Inflammatory macrophage treated with lipopolysaccharide for 1 hour (primary cell): Measurements from ENCODE around the gene DNER.

Experiments used
- DNase-seq, 2 donors: peaks; one replicate each; pipeline ENCODE4 v3.0.0-alpha.2; 2020 to 2022

The DNER gene

DNA sequence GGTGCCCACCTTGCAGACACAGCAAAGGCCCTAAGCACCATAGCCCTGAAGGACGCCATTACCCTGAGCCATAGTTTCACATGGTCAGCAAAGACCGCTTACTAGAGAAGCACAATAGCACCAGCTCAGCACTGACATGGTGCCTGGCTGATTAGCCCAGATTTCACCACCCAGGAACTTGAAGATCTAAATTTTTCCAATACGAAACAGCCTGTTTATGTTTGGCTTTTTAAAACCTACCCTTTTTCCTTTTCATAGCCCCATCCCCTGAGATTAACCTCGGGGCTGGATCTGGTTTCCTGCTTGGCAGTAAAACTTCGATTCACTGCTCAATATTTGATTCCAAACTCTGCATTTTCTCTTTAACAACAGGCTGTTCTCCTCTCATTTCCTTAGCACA is 284.8 kb downstream of the DNER start:
- DNase-seq = no peak

DNA sequence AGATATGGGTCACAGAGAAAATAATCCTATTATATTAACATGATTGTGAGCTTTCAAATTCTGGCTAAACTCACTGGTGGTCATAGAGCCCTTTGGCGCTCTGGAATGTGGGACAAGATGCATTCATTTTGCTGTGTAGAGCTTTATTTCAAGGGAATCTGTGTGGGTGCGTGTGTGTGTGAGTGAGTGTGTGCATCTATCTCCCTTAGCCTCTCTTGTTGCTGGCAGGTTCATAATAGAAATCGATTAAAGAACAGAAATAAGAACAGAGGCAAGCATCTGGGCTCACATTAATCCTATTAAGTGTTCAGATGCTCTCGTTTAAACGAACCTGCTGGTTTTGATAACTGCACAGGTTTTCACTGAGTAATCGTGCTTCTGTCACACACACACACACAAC is 287.9 kb downstream of the DNER start:
- DNase-seq = no peak

DNA sequence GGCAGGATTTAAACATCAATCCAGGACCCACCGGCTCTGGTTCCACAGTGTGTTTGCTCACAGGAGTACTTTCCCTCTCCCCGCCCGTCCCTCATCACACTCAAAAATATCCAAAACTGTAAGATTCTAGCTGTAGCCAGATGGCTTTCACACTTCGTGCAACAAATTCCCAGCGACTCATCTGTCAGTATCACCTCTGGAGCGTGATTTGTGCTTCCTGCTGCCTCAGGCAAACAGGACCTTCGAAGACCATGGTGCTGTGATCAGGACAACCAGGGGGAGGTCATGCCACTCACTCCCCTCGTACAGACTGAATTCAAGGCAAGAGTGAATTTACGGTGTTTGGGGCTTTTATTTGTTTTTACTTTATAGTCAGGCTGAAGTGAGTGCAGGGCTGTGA is 288.8 kb downstream of the DNER start:
- no peak for DNase-seq

DNA sequence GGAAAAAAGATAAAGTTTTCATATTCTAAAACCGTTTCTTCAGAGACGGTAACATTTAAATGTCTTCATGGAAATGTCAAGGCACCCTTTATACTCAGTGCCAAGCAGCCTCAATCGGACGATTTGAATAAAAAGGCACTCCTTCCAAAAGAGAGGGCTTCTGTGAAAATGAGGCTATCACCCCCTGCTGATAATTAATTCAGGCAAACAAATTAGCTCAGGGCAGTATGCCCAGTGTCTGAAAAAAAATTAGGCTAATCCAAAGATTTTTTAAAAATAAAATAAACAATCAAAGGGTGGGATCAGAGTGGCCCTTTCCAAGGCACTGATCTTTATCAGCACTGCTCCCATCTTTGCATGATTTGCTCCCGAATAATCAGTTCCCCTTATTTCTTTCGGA is 292.3 kb downstream of the DNER start:
- DNase-seq = no peak

DNA sequence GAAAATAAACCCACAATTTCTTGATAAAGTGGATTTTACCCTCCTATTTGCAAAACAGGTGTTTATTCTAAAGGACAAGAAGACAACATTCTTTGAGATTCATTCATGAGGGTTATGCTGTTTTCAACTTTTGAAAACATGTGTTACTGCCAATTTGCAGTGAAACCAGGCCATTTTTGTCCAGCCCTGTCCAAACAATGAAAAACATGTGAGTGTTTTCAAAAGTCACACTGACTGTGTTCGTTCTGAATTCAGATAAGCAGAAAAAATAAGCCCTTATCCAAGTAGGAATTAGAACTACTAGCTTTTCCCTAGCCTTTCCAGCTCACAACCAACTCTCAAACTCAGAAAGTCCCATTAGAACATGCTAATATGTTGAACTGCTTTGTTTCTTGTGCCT is 295.2 kb downstream of the DNER start:
- DNase-seq = no peak

DNA sequence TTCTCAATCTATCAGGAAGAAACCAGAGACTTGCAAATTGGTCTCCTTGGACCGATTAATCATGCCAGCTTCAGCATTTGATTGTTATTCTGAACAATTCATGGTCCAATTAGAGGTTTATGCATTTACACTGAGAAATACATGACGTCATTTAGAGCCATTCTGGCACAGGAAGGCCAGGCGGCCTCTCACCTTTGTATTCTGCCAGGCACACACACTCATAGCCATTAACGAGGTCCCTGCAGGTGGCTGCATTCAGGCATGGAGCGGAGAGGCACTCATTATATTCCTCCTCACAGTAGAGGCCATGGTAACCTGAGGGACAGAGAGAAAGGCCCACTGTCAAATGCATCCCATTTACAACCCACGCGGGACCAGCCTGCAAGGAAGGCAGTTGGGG is 296.4 kb downstream of the DNER start:
- DNase-seq = no peak

DNA sequence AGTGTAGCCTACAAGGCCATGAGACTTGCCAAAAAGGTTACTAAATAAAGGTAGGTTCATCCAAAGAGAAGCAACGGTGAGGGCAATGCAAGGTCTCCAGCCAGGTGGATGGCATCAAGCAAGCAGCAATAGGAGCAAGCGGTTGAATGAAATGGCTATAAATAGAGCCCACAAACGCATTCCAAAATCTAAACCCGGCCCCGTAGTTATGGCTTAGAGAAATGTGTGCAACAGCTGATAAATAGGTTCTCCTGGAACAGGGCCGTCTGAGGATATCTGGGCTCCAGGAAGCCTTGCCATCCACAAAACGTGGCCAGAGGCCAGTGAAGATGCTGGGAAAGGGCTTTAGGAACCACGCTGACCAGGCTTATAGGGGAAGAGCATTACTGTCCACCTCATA is 297.2 kb downstream of the DNER start:
- DNase-seq = no peak

DNA sequence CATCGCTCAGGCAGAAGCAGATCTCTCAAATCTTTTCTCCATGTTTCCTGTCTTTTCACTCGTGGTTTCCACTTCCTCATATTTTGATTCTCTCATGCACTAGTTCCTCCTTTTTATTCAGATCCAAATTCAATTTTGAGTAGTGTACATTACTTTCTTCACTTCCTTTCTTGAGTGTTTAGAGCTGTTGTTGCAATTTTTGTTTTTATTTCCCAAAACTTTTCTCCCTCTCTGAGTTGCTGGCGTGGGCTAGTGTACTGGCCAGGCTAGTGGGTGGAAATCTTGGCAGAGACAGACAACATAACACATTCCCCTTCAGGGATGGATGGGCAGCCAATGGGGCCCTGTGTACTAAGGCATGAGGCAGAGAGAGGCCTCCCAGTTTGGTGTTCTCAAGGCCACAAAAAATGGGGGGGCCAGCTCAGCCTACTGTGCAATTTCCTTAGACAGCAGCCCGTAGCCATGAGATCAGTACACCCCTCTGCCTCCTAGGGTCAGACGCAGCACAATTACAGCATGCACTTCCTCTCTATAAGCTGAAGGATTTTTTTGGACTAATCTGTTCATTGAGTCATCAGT is 298.1 kb downstream of the DNER start:
- peak; percentile 94 to 98 for DNase-seq

DNA sequence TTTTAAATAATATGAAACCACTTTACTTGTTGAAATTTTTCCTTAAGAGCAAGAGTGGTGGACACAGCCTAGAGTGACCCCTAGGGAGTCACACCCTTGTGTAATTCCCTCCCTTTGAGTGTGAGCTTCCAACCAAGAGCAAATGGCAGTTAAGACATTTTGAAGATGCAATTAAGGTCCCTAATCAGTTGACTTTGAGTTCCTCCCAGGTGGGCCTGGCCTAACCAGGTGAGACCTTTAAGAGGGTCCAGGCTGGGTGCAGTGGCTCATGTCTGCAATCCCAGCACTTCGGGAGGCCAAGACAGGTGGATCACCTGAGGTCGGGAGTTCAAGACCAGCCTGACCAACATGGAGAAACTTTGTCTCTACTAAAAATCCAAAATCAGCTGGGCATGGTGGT is 299.7 kb downstream of the DNER start:
- DNase-seq = no peak

DNA sequence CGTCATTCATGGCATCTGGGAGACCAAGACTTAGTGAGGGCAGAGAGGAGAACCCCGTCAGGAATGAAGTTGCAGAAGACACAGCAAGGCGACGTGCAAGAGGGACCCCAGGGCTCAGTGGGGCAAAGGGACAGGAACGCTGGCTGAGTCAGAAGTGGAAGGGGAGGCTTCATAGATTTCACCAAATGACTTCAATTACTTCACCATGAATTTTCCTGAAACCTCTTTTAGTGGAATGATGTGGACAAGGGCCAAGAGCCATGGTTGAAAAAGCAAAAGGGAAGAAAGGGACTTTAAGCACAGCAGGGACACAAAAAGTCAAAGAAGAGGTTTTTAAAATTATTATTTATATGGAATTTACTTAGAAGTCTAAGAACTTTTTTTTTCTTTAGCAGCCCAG is 301.7 kb downstream of the DNER start:
- no peak for DNase-seq

DNA sequence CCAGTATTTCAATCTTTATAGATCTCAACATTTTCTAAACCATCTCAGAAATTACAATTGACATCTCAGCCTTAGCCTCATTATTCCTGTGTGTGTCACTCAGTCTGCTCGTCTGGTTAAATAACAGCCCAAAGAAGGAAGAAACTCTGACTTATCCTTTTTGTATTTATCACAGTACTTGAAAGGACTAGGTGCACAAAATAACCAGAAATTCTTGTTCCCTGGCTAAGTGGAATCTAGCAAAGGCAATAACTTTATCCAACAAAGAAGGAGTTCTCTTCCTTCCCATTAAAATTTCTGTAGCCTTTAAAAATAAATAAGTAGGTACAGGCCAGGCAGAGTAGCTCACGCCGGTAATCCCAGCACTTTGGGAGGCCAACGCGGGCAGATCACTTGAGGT is 303.4 kb downstream of the DNER start:
- DNase-seq = no peak

DNA sequence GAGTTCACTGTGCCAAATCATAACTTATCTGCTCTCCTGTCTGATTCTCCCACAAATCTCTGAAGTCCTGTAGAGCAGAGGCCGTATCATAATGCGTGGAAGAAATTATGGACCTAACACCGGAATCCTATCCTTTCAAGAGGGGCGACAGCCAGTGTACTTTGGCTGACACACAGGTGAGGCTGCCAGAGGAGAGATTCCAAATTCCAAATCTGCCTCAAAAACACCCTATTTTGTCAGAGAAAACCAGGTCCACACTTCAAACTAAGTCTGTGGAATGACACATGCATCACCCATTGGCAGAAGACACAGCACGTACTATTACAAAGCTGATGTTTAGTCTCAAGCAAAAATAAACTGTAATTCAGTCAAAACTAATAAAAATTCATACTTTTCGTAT is 304.1 kb downstream of the DNER start:
- no peak for DNase-seq

DNA sequence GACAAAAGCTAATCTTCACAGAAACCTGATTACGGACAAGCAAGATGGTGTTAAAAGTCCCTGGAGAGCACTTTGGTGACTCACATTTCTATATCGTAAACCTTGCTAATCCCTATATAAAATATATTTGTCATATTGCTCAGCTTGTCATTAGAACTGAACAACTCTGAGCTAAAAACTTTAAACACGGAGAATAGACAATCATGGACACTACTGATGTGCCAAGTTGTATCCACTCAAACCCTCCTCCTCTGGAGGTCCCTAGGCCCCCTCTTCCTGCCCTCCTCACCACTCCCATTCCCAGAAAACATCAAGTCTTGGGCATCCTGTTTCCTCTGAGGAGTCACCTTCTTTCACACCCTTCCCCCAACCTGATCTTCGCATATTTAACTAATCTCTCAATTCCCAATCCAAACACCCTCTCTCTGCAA is 304.6 kb downstream of the DNER start:
- no peak for DNase-seq

DNA sequence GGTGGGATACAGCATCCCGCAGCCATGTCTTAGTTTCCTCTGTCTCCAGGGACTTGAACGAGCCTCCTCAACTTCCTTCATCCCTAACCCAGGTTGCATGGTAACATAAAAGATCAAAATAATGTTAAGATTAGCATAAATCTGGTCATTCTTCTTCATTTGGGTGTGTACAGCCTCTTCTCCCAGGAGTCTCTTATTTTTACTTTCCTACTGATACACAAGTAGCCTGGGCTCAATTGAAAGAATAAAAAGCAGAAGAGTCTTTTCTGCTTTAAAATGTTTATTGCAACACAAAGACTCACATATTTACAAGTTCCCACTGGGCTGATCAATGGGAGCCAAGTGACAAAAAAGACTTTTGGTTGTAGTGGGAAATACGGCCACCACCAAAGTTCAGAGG is 305.4 kb downstream of the DNER start:
- DNase-seq = peak; percentile 69 to 71

DNA sequence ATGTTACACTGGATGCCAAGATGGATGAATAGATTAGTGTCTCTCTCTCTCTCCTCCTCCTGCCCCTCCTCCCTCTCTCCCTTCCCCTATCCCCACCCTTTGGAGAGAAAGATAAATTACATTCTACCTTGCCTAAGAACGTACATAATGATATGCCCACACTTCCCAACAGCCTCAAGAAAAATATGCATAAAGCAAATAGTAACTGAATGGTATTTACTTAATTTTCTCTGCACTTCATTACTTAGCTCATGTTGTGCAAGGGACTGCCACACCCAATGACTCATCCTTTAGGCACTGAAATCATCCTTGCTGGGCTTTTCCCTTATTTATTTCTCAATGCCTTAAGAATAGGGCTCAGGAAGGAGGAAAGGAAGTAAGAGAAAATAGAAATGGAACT is 306.0 kb downstream of the DNER start:
- DNase-seq = peak; percentile 96 to 98

DNA sequence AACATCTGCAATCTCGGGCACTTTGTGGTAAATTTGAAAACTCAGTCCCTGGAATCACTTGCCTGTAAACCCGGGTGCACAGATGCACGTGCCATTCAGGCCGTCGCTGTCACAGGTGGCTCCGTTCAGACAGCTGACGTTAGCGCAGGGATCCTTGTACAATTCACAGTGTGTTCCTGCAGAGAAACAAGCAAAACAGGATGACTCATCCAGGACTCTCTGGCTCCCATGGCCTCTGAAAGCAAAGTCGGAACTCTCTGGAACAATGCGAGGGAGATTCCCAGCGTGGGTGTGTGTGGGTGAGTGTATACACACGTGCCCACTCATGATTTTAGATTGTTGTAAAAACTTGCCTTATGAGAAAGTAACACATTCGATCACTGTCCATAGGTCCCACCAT is 307.2 kb downstream of the DNER start:
- peak; percentile 97 for DNase-seq

DNA sequence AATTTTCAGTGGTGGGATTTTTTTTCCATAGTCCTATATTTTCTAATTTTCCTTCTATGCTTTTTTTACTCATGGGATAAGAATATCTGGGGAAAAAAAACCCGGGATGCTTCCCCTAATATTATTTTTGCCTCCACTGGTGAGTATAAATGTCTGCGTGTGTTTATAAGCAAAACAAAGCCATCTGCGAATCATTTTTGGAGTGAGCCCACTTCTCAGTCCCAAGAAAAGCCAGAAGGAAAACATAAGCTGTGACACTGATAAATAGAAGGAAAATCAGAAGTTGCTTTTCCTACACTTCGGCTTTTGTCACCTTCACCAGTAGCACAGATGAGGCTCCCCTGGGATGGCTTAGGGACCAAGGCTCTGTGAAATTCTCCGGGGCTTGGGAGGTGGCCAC is 308.6 kb downstream of the DNER start:
- DNase-seq = no peak

DNA sequence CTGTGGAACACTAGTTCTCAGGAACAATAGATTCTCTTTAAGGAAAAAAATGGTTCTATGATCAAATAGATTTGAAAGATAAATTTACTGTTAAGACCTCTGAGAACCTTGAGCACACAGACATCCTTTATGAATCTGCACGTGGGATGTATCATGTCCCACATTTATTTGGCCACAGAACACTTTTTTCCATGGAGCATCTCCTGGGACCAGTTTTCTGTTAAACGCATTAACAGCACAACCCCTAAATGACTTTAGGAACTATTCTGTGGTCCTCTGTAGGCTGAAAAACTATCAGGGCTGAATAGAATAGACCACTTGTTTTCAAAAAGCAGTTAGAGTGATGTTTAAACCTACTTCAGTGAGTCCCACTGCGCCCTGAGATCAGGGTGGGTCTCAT is 311.1 kb downstream of the DNER start:
- DNase-seq = no peak

DNA sequence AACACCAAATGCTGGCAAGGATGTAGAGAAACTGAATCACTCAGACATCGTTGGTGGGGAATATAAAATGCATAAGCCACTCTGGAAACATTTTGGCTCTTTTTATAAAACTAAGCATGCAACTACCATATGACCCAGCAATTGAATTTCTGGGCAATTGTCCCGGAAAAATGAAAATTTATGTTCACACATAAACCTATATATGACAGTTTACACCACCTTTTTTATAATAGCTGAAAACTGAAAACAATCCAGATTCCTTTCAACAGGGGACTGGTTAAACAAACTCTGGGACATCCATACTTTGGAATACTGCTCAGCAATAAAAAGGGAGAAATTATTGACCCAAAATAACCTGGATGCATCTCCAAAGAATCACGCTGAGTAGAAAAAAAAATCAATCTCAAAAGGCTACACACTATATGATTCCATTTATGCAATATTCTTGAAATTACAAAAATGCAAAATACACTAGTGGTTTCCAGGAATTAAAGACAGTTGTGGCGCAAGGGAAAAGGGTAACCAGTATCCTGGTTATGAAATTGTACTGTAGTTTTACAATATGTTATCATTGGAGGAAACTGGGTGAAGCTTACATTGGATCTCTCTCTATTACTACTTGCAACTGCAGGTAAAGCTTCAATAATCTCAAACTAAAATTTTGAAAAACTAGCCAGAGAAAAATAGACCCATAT is 313.0 kb downstream of the DNER start:
- DNase-seq = peak; percentile 71 to 88

DNA sequence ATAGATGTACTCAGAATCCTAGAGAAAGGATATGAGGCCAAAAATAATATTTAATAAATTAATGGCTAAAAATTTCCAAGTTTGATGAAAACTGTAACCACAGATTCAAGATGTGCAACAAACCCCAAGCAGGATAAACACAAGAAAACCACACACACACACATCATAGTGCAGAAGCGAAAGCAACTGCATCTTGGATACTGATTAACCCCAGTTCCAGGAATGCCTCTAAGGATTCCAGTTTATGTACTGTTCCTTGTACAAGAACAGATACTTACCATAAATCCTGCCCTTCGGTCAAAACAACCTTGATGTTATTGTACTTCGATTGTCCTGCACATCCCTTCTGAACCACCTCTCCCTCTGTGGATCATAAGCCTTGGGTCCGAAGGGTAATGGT is 320.4 kb downstream of the DNER start:
- DNase-seq = no peak

DNA sequence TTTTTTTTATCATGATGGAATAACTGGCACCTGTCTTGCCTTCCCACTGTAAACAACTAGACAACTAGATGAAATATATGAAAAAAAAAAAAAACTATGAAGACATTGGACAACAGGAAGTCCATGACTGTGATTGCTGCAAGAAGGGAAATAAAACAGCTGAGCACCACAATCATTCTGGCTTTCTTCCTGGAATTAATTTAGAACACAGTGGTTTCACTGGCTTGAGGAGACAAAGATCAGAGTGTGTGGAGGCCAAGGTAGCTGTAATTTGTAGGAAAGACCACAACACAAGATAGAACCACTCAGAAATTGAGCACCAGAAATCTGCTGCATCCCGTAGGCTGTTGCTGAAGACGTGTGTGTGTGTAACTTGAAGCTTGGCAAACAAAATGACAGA is 322.2 kb downstream of the DNER start:
- DNase-seq = peak; percentile 44 to 55

DNA sequence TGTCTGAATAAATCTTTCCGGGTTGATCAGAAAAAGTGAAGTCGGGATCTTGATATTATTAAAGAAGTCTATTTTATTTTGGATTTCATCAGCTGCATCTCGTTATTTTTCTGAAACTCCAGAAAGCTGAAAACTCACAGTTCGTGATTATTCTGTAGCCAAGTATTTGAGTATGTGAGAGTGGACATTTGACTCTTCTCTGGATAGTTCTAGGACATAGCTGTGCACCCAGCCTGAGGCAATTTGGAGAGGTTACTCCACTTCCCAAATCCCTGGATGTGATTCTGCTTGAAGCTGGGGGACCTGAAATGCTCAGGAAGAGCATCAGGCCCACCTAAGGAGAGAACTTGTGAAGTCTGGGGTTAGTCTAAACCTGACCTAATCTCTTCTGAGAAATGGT is 325.6 kb downstream of the DNER start:
- DNase-seq = no peak

DNA sequence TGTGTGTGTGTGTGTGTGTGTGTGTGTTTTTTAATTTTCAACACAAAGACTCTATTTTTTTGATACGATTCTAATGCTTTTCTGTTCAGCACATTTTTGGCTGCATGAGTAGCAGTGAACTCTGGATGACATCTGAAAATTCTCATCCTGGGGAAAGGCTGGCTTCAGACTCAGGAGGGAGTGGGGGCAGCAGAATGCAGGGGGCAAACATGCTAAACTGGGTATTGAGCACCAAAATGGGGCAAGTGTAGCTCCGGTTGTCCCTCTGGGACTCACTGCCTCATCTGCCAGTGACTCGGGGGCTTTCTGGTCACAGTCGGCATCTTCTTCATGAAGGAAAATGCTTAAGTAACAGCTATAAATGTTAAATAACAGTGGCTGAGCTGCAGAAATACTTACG is 326.5 kb downstream of the DNER start:
- DNase-seq = no peak

DNA sequence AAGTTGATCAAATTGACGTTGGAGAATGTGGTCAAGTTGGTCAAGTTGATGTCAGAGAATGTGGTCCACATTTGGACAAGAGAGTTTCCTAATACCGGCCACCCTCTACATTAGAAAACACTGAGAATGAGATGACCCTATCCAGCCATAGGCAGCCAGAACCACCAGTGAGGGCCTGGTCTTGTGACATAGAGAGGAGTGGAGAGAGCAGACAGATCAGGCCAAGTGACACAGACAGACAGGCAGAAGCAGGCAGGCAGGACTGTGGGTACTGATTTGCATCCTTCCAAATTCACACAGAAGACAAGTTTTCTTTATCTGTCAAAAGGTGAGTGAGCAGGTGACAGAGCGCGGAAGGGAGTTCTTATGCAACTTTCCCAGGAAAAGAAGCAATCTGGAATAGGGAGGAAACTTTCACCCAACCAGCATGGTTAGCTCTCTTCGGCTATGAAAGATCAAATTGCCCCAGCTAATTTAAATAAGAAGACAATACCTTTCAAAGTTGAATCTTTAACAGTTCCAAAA is 334.2 kb downstream of the DNER start:
- no peak for DNase-seq

DNA sequence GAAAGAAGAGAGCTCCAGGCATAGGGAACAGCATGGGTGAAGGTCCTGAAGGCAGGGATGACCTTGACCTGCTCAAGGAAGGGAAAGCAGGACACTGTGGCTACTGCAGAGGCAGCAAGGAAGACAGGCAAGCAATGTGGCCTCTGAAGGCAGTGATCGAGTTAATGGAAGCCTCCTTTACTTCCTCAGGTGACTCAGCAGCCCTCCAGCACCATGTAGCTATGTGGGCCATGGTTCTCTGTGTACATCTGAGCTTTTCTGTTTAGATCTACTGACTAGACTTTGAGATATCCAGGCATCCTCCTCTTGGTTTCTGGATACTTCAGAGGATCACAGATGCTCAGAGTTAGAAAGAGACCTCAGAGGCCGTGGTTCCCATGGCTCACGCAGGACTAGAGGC is 336.0 kb downstream of the DNER start:
- DNase-seq = no peak
